NCI-H2171 (cell line): ENCODE results near the gene LRRC55.
A peak's percentile ranks its signal among the peaks of the same experiment; 100 is the strongest.

ENCODE experiments used
- DNase-seq: peaks from one replicate; lab custom pipeline; 2025; lab: John Stamatoyannopoulos, UW

The LRRC55 gene

GRCh38 chr11:57181678-57182305, at the start of gene LRRC55:
LRRC55 (plus strand) TSS chr11:57181953; CDS start chr11:57182023, 70 bp downstream.
- DNase-seq = no peak

GRCh38 chr11:57133366-57134038, 48.3 kb upstream of the LRRC55 start:
- DNase-seq = no peak

- DNase-seq = no peak
Observed at GRCh38 chr11:57134284-57134683, 47.5 kb upstream of the LRRC55 start.

GRCh38 chr11:57135020-57135751, 46.6 kb upstream of the LRRC55 start:
- no peak for DNase-seq

GRCh38 chr11:57140568-57140967, 41.2 kb upstream of the LRRC55 start:
- no peak for DNase-seq

- no peak for DNase-seq
Observed at GRCh38 chr11:57143459-57143858, 38.3 kb upstream of the LRRC55 start.

GRCh38 chr11:57144075-57144474, 37.7 kb upstream of the LRRC55 start:
- no peak for DNase-seq

GRCh38 chr11:57144531-57145320, 37.0 kb upstream of the LRRC55 start:
- DNase-seq = no peak

GRCh38 chr11:57146301-57146700, 35.5 kb upstream of the LRRC55 start:
- no peak for DNase-seq

- DNase-seq = no peak
Observed at GRCh38 chr11:57148621-57149020, 33.1 kb upstream of the LRRC55 start.

GRCh38 chr11:57150454-57150917, 31.3 kb upstream of the LRRC55 start:
- no peak for DNase-seq

- DNase-seq = no peak
Observed at GRCh38 chr11:57152134-57152533, 29.6 kb upstream of the LRRC55 start.

- no peak for DNase-seq
Observed at GRCh38 chr11:57153448-57153847, 28.3 kb upstream of the LRRC55 start.

- DNase-seq = no peak
Observed at GRCh38 chr11:57154739-57155138, 27.0 kb upstream of the LRRC55 start.

- DNase-seq = no peak
Observed at GRCh38 chr11:57155400-57155799, 26.4 kb upstream of the LRRC55 start.

GRCh38 chr11:57155838-57156607, 25.7 kb upstream of the LRRC55 start:
- DNase-seq = no peak

GRCh38 chr11:57156928-57157327, 24.8 kb upstream of the LRRC55 start:
- no peak for DNase-seq

GRCh38 chr11:57157624-57158023, 24.1 kb upstream of the LRRC55 start:
- peak; percentile 20 for DNase-seq

- no peak for DNase-seq
Observed at GRCh38 chr11:57158180-57158579, 23.6 kb upstream of the LRRC55 start.

GRCh38 chr11:57158599-57158998, 23.2 kb upstream of the LRRC55 start:
- no peak for DNase-seq

GRCh38 chr11:57160665-57161064, 21.1 kb upstream of the LRRC55 start:
- no peak for DNase-seq
